Central memory CD8-positive, alpha-beta T cell (primary cell): Measurements from ENCODE around the gene CARNS1.

ENCODE experiments used
- ATAC-seq: fragments of 150-1000 bp; cut with Tn5 transposase; replicated peaks from 2 replicates; pipeline ENCODE4 v1.10.0; 2022; ENCODE audit warnings: mild to moderate bottlenecking, moderate FRiP score, moderate number of reproducible peaks; ENCODE audit not compliant: poor library complexity, severe bottlenecking; ENCODE audit errors: extremely low read depth
- DNase-seq, 2 donors: peaks; one replicate each; pipeline ENCODE4 v3.0.0; 2021; ENCODE audit warnings: low spot score in 2 of 2
- H3K27ac Mint-ChIP-seq: one replicate; pipeline ENCODE4 v1.8.0; 2022; ENCODE audit warnings: low read depth, mild to moderate bottlenecking, moderate library complexity, mixed read lengths
- H3K27me3 Mint-ChIP-seq: one replicate; pipeline ENCODE4 v1.8.0; 2022; ENCODE audit warnings: mixed read lengths
- H3K36me3 Mint-ChIP-seq: one replicate; pipeline ENCODE4 v1.8.0; 2022; ENCODE audit warnings: mild to moderate bottlenecking, moderate library complexity, mixed read lengths; ENCODE audit not compliant: insufficient read depth
- H3K4me1 Mint-ChIP-seq: one replicate; pipeline ENCODE4 v1.8.0; 2022; ENCODE audit warnings: mixed read lengths
- H3K4me3 Mint-ChIP-seq: one replicate; pipeline ENCODE4 v1.8.0; 2022; ENCODE audit warnings: mild to moderate bottlenecking, moderate library complexity, mixed read lengths
- H3K9me3 Mint-ChIP-seq: one replicate; pipeline ENCODE4 v1.8.0; 2022; ENCODE audit warnings: mixed read lengths

CARNS1 gene

DNA sequence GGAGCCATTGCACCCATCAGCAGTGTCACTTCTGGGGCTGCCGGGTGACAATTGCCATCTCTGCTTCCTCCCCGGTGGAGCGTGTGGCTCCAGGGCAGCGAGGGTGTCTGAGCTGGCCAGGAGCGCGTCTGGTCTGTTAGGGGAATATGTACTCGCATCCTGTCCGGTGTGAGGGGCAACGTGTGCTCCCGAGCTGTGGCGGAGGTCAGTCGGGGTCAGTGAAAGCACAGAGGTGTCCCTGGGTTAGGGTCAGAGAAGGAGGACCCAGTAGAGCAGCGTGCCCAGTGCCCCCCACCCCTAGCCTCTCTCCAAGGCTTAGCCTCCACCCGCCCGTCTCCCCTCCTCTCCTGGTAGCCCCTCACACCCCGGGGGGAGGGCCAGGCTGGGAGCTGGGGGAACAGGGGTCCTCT is 43.6 kb upstream of the CARNS1 start:
- Mint-ChIP-seq H3K9me3 (no peaks in the 10 kb centered on the region), H3K27ac (peak overlapping the region; percentile 80), H3K4me1 (peaks cover 57% of the 10 kb centered on the region), H3K27me3 (no peaks in the 10 kb centered on the region), H3K36me3 (peaks cover 11% of the 10 kb centered on the region), H3K4me3 (peak overlapping the region; percentile 98)
- ATAC-seq = no peak
- no peak for DNase-seq

DNA sequence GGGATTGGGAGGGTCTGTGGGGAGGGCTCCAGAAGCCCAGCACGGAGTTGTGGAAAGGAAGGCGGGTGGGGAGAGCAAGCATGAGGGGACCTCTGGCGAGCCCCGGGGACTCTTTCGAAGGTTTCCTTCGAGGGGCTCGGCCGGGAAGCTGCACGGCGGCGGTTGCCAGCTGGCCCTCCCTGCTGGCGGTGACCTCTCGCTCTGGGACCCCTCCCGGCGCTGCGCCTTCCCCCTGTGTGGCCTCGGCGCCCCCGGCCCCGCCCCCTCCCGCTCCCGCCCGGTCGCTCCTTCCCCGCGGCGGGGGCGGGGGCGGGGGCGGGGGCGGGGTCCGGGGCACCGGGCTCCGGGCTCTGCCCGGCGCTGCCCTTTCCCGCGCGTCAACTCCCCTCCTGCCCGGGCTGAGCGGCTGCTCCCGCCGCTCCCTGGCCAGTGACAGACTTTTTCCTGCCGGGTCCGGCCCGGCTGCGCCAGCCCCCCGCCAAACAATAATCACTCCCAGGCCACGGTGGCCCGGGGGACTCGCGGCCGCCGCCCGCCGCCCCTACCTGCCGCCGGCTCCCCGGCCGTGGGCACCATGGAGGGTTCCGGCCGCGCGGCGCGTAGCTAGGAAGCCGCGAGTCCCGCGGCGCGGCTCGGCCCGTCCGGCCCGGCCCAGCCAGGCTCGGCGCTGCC is 43.0 kb upstream of the CARNS1 start:
- H3K9me3 Mint-ChIP-seq = no peaks in the 10 kb centered on the region
- no peaks in the 10 kb centered on the region for H3K27me3 Mint-ChIP-seq
- ATAC-seq = no peak
- no peak for DNase-seq
- peaks cover 55% of the 10 kb centered on the region for H3K4me1 Mint-ChIP-seq
- H3K27ac Mint-ChIP-seq = peak overlapping the region; percentile 80
- peaks cover 11% of the 10 kb centered on the region for H3K36me3 Mint-ChIP-seq
- H3K4me3 Mint-ChIP-seq = peak overlapping the region; percentile 98

DNA sequence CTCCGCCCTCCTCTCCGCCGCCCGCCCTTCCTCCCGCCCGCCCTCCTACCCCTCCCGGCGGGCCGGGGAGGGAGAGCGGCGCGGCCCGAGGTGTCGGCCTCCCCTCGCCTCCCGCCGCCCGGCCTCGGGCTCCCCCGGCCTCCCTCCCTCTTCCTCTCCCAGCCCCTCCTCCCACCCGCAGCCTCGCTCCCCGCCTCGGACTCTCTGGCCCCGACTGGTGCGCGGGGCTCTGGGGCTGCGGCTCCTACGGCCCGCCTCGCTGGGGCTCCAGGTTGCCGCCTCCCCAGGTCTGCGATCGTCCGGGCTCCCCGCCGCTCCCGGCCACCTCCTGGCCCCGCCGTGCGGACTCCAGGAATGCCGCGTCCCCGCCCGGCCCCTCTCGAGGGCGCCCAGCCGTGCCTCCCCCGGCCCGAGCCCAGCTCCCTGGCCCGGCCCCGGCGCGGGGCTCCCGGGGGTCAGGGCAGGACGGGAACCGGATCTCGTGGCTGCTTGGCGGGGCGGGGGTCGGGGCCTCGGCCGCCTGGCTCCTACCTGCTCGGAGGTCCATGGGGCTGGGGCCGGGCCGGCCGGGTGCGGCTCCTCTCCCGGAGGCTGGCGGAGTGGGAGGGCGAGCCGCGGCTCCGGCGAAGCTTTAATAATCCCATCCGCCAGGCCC is 42.4 kb upstream of the CARNS1 start, which contains the start of gene CLCF1:
TSS of gene CLCF1 (minus strand) at position 606 of the 655 bp plus-strand sequence. CDS start at position 547, 59 bp downstream.
- H3K4me3 Mint-ChIP-seq = peak within 1 kb of the TSS; percentile 98
- peaks cover 11% of the 10 kb centered on the region for H3K36me3 Mint-ChIP-seq
- DNase-seq (no peak), ATAC-seq (peak; percentile 17)
- H3K27ac Mint-ChIP-seq = peak within 1 kb of the TSS; percentile 94
- H3K27me3 Mint-ChIP-seq = no peaks in the 10 kb centered on the region
- H3K9me3 Mint-ChIP-seq = no peaks in the 10 kb centered on the region
- H3K4me1 Mint-ChIP-seq = peaks cover 48% of the 10 kb centered on the region

DNA sequence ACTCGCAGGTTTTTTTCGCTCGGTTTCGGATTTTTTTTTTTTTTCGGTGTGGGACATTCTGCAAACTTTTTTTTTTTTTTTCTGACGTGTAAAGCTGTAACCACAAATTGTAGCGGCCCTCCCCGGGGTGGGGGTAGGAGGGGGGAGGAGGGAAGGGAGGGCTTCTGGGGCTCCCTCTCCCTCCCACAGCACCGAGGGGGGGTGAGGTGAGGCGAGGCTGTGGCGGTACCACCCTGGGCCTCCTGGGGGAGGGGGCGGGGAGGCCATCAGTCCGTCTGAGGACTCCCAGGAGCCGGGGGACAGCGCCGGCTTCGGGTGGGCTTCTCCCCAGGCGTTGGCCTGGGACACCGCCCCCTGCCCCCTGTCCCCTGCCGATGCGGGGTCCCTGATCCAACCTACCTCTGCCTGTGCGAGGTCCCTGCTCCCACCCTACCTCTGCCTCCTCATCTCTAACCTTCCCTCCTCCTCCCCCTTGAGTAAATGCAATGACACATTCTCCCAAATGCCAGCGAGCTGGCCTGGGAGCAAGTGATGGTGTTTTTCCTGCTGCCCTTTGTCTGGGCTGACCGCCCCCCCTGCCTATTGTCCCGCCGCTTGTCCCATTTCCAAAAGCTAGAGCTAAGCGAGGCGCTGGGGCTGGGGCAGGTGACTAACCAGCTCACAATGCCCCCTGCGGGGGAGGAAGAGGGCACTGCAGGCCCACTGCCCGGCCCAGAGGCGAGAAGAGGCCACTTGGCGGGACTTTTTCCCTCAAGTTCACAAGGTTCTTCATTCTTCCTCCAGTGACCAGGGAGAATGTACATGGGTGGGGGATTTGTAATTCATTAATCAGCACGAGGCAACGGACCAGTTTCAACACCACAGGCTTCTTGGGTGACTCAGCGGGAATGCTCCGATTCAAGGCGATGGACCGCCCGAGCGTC is 41.6 kb upstream of the CARNS1 start:
- peaks cover 40% of the 10 kb centered on the region for H3K4me1 Mint-ChIP-seq
- DNase-seq (peak; percentile 53 to 79), ATAC-seq (peak; percentile 79)
- no peaks in the 10 kb centered on the region for H3K9me3 Mint-ChIP-seq
- peak overlapping the region; percentile 98 for H3K4me3 Mint-ChIP-seq
- peak overlapping the region; percentile 94 for H3K27ac Mint-ChIP-seq
- peaks cover 8% of the 10 kb centered on the region for H3K36me3 Mint-ChIP-seq
- no peaks in the 10 kb centered on the region for H3K27me3 Mint-ChIP-seq

DNA sequence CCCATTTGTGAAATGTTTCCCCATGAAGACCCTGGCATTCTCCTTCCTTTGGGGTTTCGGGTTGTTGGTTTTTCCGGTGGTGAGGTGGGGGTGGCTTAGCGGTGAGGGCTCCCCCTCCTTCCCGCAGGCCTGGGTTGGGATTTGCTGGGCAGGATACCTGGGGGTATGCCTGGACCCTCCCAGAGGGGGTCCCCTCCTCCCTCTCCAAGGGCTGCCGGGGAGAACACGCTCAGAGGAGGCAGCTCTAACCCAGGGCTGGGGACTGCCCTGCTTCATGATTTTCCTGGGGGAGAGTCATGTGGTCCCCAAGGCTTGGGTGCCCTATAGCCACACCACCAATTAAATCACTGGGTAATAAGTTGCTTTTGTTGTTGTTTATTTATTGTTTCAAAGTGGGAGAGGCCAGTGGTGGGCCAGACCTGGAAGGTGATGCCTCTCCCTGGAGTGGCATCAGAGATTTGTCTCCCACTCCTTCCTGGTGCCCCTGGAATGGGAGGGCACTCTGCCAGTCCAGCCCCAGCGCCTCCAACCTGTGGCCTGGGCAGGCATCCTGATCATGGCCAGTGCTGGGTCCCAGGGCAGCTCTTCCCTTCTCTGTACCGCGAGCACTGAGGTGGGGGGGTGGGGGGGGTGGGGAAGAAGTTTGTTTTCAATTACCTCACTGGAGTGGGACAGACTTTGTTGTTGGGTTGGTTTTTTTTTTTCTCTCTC is 40.8 kb upstream of the CARNS1 start:
- peaks cover 7% of the 10 kb centered on the region for H3K36me3 Mint-ChIP-seq
- H3K27ac Mint-ChIP-seq = no peak overlapping the region
- no peak for DNase-seq

DNA sequence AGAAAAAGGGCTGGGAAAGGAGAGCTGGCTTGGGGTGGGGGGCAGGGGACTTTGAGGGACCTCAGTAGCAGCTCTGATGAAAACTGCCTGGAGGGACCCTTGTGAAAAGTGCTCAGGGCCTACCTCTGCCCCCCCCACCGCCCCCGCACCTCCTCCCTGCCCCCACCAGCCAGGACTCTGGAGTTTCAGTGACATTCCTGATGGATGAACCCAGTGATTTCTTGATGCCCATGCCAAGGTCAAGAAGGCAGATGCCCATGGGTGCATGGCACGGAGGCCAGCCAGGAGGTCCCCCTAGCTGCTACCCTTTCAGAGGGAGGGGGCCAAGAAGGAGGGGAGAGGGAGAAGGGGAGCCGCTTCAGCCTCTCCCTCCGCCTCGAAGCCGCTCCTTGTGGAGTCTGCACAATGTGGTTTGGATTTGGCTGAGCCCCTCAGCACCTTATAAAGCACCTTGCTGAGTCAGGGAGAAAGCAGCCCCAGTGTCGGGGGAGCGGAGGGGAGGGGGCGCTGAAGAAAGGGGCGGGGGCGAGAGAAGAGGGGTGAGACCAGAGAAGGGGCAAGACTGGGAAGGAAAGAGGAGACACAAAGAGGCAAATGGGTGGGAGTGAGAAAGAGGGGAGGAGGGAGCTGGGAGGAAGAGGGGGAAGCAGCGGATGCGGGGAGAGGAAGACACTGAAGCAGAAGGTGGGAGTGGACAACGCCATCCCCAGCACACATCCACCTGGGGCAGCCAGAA is 40.0 kb upstream of the CARNS1 start:
- no peak for ATAC-seq
- H3K27me3 Mint-ChIP-seq = no peaks in the 10 kb centered on the region
- peaks cover 7% of the 10 kb centered on the region for H3K36me3 Mint-ChIP-seq

More for the DNA sequence above, 40.8 kb upstream of the CARNS1 start:
- Mint-ChIP-seq H3K27me3 (no peaks in the 10 kb centered on the region), H3K9me3 (no peaks in the 10 kb centered on the region), H3K4me1 (peaks cover 32% of the 10 kb centered on the region), H3K4me3 (peak overlapping the region; percentile 98)
- no peak for ATAC-seq

DNA sequence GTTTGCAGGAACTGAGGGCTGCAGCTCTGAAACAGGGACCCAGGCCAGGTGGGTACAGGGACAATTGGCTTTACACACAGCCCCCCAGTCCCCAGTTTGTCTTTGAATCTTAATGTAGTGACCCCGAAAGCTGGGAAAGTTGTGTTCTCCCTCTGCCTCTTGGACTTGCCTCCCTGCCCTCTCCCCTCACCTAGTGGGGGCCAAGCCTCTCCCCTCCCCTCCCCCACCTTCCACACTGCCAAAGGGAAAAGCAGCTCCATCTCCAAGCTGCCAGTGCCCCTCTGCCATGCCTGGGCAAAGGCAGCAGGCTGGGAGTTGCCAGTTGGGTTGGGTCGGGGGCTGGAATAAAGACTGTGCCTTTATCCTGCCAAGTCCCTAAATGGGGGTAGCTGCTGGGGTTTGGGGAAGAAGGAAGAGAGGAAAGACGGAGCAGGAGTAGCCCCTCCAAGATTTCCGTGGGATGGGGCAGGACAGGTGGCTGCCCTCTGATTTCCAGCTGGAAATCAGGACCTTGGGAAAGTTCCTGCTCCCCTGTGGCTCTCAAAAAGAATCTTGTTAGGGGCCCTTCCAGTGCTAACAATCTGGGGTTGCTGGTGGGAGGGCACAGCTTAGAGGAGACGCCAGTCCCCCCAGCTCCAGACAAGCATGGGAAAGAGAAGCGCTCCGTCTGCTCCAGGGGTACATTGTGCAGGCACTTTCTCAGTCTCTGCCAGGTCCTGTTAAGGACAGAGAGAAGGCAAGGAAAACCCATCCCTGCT is 39.2 kb upstream of the CARNS1 start:
- peak overlapping the region; percentile 38 for H3K4me3 Mint-ChIP-seq
- peak overlapping the region; percentile 49 for H3K27ac Mint-ChIP-seq
- DNase-seq (no peak), ATAC-seq (no peak)
- peaks cover 7% of the 10 kb centered on the region for H3K36me3 Mint-ChIP-seq
- no peaks in the 10 kb centered on the region for H3K27me3 Mint-ChIP-seq
- H3K4me1 Mint-ChIP-seq = peaks cover 26% of the 10 kb centered on the region
- H3K9me3 Mint-ChIP-seq = no peaks in the 10 kb centered on the region

More for the DNA sequence above, 40.0 kb upstream of the CARNS1 start:
- Mint-ChIP-seq H3K4me3 (peak overlapping the region; percentile 38), H3K27ac (no peak overlapping the region), H3K4me1 (peaks cover 26% of the 10 kb centered on the region), H3K9me3 (no peaks in the 10 kb centered on the region)
- DNase-seq = no peak

DNA sequence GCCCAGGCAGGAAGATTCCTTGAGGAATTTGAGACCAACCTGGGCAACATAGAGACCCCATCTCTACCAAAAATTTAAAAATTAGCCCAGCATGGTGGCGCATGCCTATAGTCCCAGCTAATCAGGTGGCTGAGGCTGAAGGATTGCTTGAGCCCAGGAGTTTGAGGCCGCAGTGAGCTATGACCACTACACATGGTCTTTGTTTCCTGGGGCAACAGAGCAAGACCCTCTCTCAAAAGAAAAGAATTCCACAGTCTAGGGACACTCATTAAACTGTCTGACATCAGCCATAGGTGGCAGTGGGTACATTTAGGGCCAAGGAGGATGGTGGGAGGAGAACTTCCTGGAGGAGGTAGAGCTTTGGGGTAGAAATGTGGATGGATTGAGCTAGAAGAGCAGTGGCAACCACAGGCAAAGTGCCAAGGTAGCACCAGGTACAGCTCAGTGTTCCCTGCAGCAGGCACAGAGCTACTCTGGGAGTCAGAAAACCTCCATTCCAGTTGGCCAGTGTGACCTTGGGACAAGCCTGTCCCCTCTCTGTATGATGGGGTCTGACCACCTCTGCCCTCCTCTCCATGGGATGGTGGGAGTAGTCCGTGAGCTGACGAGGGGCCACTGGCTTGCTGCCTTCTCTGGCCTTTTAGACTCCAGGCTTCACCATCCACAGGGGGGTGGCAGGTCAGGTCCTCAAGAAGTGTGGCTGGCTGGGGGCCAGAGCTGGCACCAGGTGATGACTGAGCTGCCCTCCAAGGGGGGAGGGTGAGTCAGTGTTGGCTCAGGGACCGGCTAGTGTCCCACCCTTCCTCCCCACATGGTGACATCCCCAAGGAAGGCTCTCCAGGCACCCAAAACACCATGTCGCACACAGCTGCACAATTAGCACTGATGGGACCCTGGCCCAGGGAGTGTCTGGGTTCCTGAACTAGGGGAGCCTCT is 38.3 kb upstream of the CARNS1 start:
- Mint-ChIP-seq H3K27ac (peak overlapping the region; percentile 49), H3K9me3 (no peaks in the 10 kb centered on the region), H3K36me3 (peaks cover 4% of the 10 kb centered on the region), H3K4me3 (no peak overlapping the region), H3K27me3 (no peaks in the 10 kb centered on the region), H3K4me1 (peaks cover 21% of the 10 kb centered on the region)
- DNase-seq (no peak), ATAC-seq (no peak)

DNA sequence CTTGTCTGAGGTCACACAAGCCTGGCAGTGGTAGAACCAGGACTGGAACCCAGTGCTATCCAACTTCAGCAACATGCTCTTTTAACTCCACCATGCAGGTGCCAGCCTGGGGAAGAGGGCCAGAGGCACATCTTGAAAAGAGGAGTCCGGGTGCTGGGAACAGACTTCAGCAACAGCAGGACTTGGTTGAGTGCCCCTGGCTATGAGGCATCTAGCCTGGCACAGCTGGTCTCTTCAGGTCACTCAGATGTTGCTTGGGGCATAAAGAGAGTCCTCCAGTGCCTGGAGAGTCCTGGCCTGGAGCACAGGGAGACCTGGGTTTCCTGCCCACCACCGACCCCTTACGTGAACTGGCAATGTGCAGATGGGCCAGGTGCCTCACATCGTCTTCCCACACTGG is 36.9 kb upstream of the CARNS1 start:
- no peak overlapping the region for H3K4me3 Mint-ChIP-seq
- DNase-seq (no peak), ATAC-seq (no peak)
- H3K4me1 Mint-ChIP-seq = peaks cover 27% of the 10 kb centered on the region
- no peaks in the 10 kb centered on the region for H3K9me3 Mint-ChIP-seq
- H3K27ac Mint-ChIP-seq = no peak overlapping the region
- no peaks in the 10 kb centered on the region for H3K27me3 Mint-ChIP-seq
- H3K36me3 Mint-ChIP-seq = peaks cover 4% of the 10 kb centered on the region
